HCT116 (cell line): Measurements from ENCODE around the gene AMDHD1. TPM values are rescaled to one million over a fixed set of nuclear protein-coding genes. Genes with fewer than 3 reads are reported as not detected.
A peak's percentile ranks its signal among the peaks of the same experiment; 100 is the strongest.

Experiments used
- ATAC-seq: fragments of 200-7000 bp; cut with Tn5 transposase; 2 replicates; pipeline ENCODE4 v1.9.1; 2020; ENCODE audit warnings: mild to moderate bottlenecking, moderate library complexity
- BruUV-seq: library from RNA; stranded (reverse); fragments of 400-500 nt; replicated peaks from 2 replicates; lab custom pipeline; 2021; lab: Mats Ljungman, UMichigan
- CTCF ChIA-PET: fragments of 300-600 bp; sonication (Branson Sonifier 250); formaldehyde crosslinking; loops from one replicate; lab custom pipeline; 2021; ENCODE audit warnings: antibody characterized with exemption; lab: Charles Lee
- POLR2A ChIA-PET: fragments of 300-600, 350-600 bp; sonication (Branson Sonifier 250); formaldehyde crosslinking; loops from one replicate; lab custom pipeline; 2021; ENCODE audit warnings: antibody characterized with exemption; lab: Charles Lee
- RAD21 ChIA-PET, 2 experiments: fragments of 300-600 bp; sonication (Branson Sonifier 250); formaldehyde crosslinking; loops; one replicate each; lab custom pipeline; 2023; ENCODE audit warnings: low total read pairs in 2 of 2; ENCODE audit not compliant: uncharacterized antibody in 2 of 2, unreplicated experiment in 2 of 2, low non-redundant PET in 1 of 2; lab: Charles Lee
- DNase-seq: peaks from one replicate; pipeline ENCODE4 v3.0.0-alpha.2; 2010; ENCODE audit warnings: low read depth, low spot score
- H2AFZ ChIP-seq: fragments of 200-600 bp; shearing (Covaris generic), sonication (generic); 2 replicates; pipeline ENCODE4 v1.6.1; 2017; ENCODE audit warnings: low read depth, mixed run types, mixed read lengths, antibody characterized with exemption, low read length; ENCODE audit not compliant: poor library complexity, severe bottlenecking
- H3K27ac ChIP-seq: 2 replicates; pipeline ENCODE4 v1.5.1; 2012; ENCODE audit warnings: low read depth, low read length
- H3K27me3 ChIP-seq: fragments of 200-600 bp; sonication (generic); 2 replicates; pipeline ENCODE4 v1.6.1; 2016; ENCODE audit warnings: mixed run types, low read length, mixed read lengths; ENCODE audit not compliant: insufficient read depth
- H3K36me3 ChIP-seq, 2 experiments: fragments of 200-500 bp in 1 of 2; fragments of 200-600 bp in 1 of 2; sonication (Bioruptor generic) in 1 of 2; sonication (generic) in 1 of 2; 2 replicates each; pipeline versions ENCODE4 v1.5.1 to v1.6.1; 2014 to 2016; ENCODE audit warnings: low read length in 2 of 2, inconsistent platforms in 1 of 2, mixed read lengths in 1 of 2, mixed run types in 1 of 2; ENCODE audit not compliant: insufficient read depth in 2 of 2, control insufficient read depth in 1 of 2
- H3K4me1 ChIP-seq, 2 experiments: fragments of 200-600 bp in 1 of 2; sonication (generic) in 1 of 2; 2 replicates each; pipeline versions ENCODE4 v1.5.1 to v1.6.1; 2012 to 2017; ENCODE audit warnings: low read length in 2 of 2, inconsistent platforms in 1 of 2, mild to moderate bottlenecking in 1 of 2, mixed read lengths in 1 of 2, mixed run types in 1 of 2, moderate library complexity in 1 of 2; ENCODE audit not compliant: insufficient read depth in 2 of 2, control insufficient read depth in 1 of 2
- H3K4me2 ChIP-seq: fragments of 200-600 bp; sonication (generic); 2 replicates; pipeline ENCODE4 v1.6.1; 2017; ENCODE audit warnings: mixed run types, low read length, mixed read lengths
- H3K4me3 ChIP-seq, 2 experiments: fragments of 200-600 bp in 1 of 2; sonication (generic) in 1 of 2; replicated peaks in 1 of 2; 2 replicates each; pipeline ENCODE4 v1.5.1; 2011 to 2016; ENCODE audit warnings: low read length in 2 of 2, control low read depth in 1 of 2, low read depth in 1 of 2, mild to moderate bottlenecking in 1 of 2, mixed read lengths in 1 of 2, mixed run types in 1 of 2
- H3K79me2 ChIP-seq: fragments of 200-600 bp; sonication (generic); 2 replicates; pipeline ENCODE4 v1.6.1; 2017; ENCODE audit warnings: mild to moderate bottlenecking, mixed run types, low read length, moderate library complexity, mixed read lengths; ENCODE audit not compliant: insufficient read depth
- H3K9ac ChIP-seq: fragments of 200-600 bp; sonication (generic); 2 replicates; pipeline ENCODE4 v1.6.1; 2016; ENCODE audit warnings: low read length, mixed read lengths
- H3K9me2 ChIP-seq: fragments of 200-600 bp; sonication (generic), shearing (Covaris generic); 2 replicates; pipeline ENCODE4 v1.6.1; 2017; ENCODE audit warnings: mixed run types, mild to moderate bottlenecking, moderate library complexity; ENCODE audit not compliant: insufficient read depth
- H3K9me3 ChIP-seq, 2 experiments: fragments of 200-500 bp in 1 of 2; fragments of 200-600 bp in 1 of 2; sonication (Bioruptor generic) in 1 of 2; sonication (generic) in 1 of 2; 2 replicates each; pipeline ENCODE4 v1.6.1; 2014 to 2017; ENCODE audit warnings: low read length in 2 of 2, mixed read lengths in 2 of 2, inconsistent platforms in 1 of 2, low read depth in 1 of 2, mild to moderate bottlenecking in 1 of 2, mixed run types in 1 of 2, moderate library complexity in 1 of 2; ENCODE audit not compliant: control insufficient read depth in 1 of 2, insufficient read depth in 1 of 2
- H4K20me1 ChIP-seq: fragments of 200-600 bp; sonication (generic), shearing (Covaris generic); 2 replicates; pipeline ENCODE4 v1.6.1; 2017; ENCODE audit warnings: mixed run types, mild to moderate bottlenecking, moderate library complexity; ENCODE audit not compliant: insufficient read depth
- ATF3 ChIP-seq: IDR thresholded peaks from 2 replicates; pipeline ENCODE4 v1.6.1; 2012
- CBX3 ChIP-seq: IDR thresholded peaks from 2 replicates; pipeline ENCODE4 v1.6.1; 2012; ENCODE audit warnings: low read depth
- CEBPB ChIP-seq: IDR thresholded peaks from 2 replicates; pipeline ENCODE4 v1.6.1; 2012; ENCODE audit warnings: low read depth
- EGR1 ChIP-seq: IDR thresholded peaks from 2 replicates; pipeline ENCODE4 v1.6.1; 2012; ENCODE audit warnings: low read depth
- EZH2phosphoT487 ChIP-seq: fragments of 200-600 bp; IDR thresholded peaks from 2 replicates; pipeline ENCODE4 v1.6.1; 2018; ENCODE audit warnings: antibody characterized with exemption, borderline replicate concordance
- FOSL1 ChIP-seq: IDR thresholded peaks from 2 replicates; pipeline ENCODE4 v1.6.1; 2012; ENCODE audit warnings: low read depth
- JUND ChIP-seq: IDR thresholded peaks from 2 replicates; pipeline ENCODE4 v1.6.1; 2012
- MAX ChIP-seq: IDR thresholded peaks from 2 replicates; pipeline ENCODE4 v1.6.1; 2012
- SIN3A ChIP-seq: IDR thresholded peaks from 2 replicates; pipeline ENCODE4 v1.6.1; 2012; ENCODE audit warnings: low read depth
- SRF ChIP-seq: IDR thresholded peaks from 2 replicates; pipeline ENCODE4 v1.6.1; 2012; ENCODE audit warnings: low read depth
- TCF7L2 ChIP-seq: IDR thresholded peaks from 2 replicates; pipeline ENCODE4 v1.7.0; 2011; ENCODE audit warnings: borderline replicate concordance, inconsistent platforms; ENCODE audit not compliant: insufficient read depth, insufficient read length; ENCODE audit errors: extremely low read depth
- YY1 ChIP-seq: IDR thresholded peaks from 2 replicates; pipeline ENCODE4 v1.6.1; 2011; ENCODE audit warnings: low read length, low read depth, moderate library complexity, mild to moderate bottlenecking; ENCODE audit not compliant: insufficient replicate concordance; ENCODE audit errors: extremely low read depth
- ZBTB33 ChIP-seq: IDR thresholded peaks from 2 replicates; pipeline ENCODE4 v1.6.1; 2011; ENCODE audit warnings: mild to moderate bottlenecking, low read length, moderate library complexity; ENCODE audit not compliant: insufficient replicate concordance; ENCODE audit errors: extremely low read depth
- ZFX ChIP-seq: fragments of 450-650 bp; IDR thresholded peaks from 2 replicates; pipeline ENCODE4 v1.6.1; 2017
- ZNF274 ChIP-seq: fragments of 200-500 bp; sonication (Bioruptor generic); IDR thresholded peaks from 2 replicates; pipeline ENCODE4 v1.6.1; 2014; ENCODE audit warnings: mild to moderate bottlenecking, low read depth, low read length, inconsistent platforms
- intact Hi-C: fragments of 100-400 bp; cut with micrococcal nuclease; formaldehyde crosslinking; loops from 2 replicates; pipeline ENCODE4 v1.10.0; 2022
- total RNA-seq: library from RNA; stranded (reverse); gene quantifications from one replicate; pipeline ENCODE4 v1.2.1, GENCODE V29; 2021; ENCODE audit not compliant: unreplicated experiment

The AMDHD1 gene
- total RNA-seq, 1 experiment from 2014 or later = 3.0 TPM

GRCh38 chr12:95909871-95910270, 33.3 kb upstream of the AMDHD1 start:
- Histone ChIP-seq H3K4me1 (no peaks in the 10 kb centered on the region), H3K4me2 (no peak overlapping the region), H3K27ac (no peak overlapping the region), H3K9me2 (no peaks in the 10 kb centered on the region), H3K9me3 (0 out of 4 replicates have a peak, but pooled peaks cover 3% of the 10 kb centered on the region in 2 experiments), H3K4me3 (no peak overlapping the region), H4K20me1 (no peaks in the 10 kb centered on the region), H3K27me3 (no peaks in the 10 kb centered on the region), H3K79me2 (no peaks in the 10 kb centered on the region), H3K36me3 (no peaks in the 10 kb centered on the region), H3K9ac (no peak overlapping the region), H2AFZ (no peak overlapping the region)
- intact Hi-C loops = no loop called here
- BruUV-seq = no TSS peak
- DNase-seq = no peak
- ChIA-PET POLR2A (no interaction called here), CTCF (no interaction called here), RAD21 (no interaction called here)
- TF ChIP-seq MAX = no peak
- no peak for TF ChIP-seq CEBPB
- no peak for ATAC-seq

- no peaks in the 10 kb centered on the region for H3K79me2 ChIP-seq
- intact Hi-C loops = loop anchor here (2.0 kb wide), 2 partner anchors 40 to 80 kb away; no protein-coding TSS in a partner anchor
- H3K9me3 ChIP-seq = no peaks in the 10 kb centered on the region
- no peaks in the 10 kb centered on the region for H3K27me3 ChIP-seq
- no peak overlapping the region for H3K27ac ChIP-seq
- H4K20me1 ChIP-seq = no peaks in the 10 kb centered on the region
- ATAC-seq = peak; percentile 99
- H3K4me1 ChIP-seq = no peaks in the 10 kb centered on the region
- H2AFZ ChIP-seq = peak overlapping the region; percentile 25
- BruUV-seq = no TSS peak
- peak; percentile 37 for DNase-seq
- no peaks in the 10 kb centered on the region for H3K36me3 ChIP-seq
- H3K9ac ChIP-seq = no peak overlapping the region
- no peaks in the 10 kb centered on the region for H3K9me2 ChIP-seq
- H3K4me2 ChIP-seq = no peak overlapping the region; the same call in 1 of the 2 replicates
- POLR2A ChIA-PET = no interaction called here
- RAD21 ChIA-PET = interaction anchor here (0.7 to 1.5 kb wide), 3 partner anchors 41 to 80 kb away, joined by 3 to 4 read pairs (median 3); no protein-coding TSS in a partner anchor
- CTCF ChIA-PET = interaction anchor here (0.7 to 3.7 kb wide), 8 partner anchors 22 to 445 kb away, joined by 3 to 20 read pairs (median 4); partner anchors contain the start of genes AMDHD1, CCDC38 and METAP2
- H3K4me3 ChIP-seq = no peak overlapping the region
- TF ChIP-seq YY1 (peak; percentile 30), SIN3A (no peak), FOSL1 (no peak), EGR1 (no peak), ZFX (no peak), SRF (no peak), ATF3 (no peak), ZBTB33 (no peak), JUND (no peak), CBX3 (0 out of 2 replicates have a peak, but pooled peaks have one; percentile 60), MAX (peak; percentile 51; the same call in 1 of the 2 replicates), EZH2phosphoT487 (no peak), ZNF274 (no peak), TCF7L2 (no peak)
These were observed 24.7 kb upstream of the AMDHD1 start for GRCh38 chr12:95918194-95918993.
